Subcutaneous adipose tissue (tissue), 4 donors: Measurements from ENCODE around the gene ZNF710. TPM values are rescaled to one million over a fixed set of nuclear protein-coding genes. Genes with fewer than 3 reads are reported as not detected.

Experiments used
- CTCF ChIP-seq: fragments of 450-650 bp; IDR thresholded peaks from one replicate; pipeline ENCODE4 v1.5.1; 2016; ENCODE audit warnings: low read depth, mild to moderate bottlenecking, control low read depth, antibody characterized with exemption, moderate library complexity
- total RNA-seq, 4 donors: library from RNA; depleted of rRNA; stranded (reverse); fragments of >200 nt; gene quantifications; one replicate each; pipeline ENCODE4 v1.1.0, GENCODE V29; 2016

ZNF710 gene
- total RNA-seq, result 1 to 10 TPM; 5.4 to 8.3 (median 6.1) TPM

GRCh38 chr15:90001062-90001682 is at the start of gene ZNF710:
ZNF710 (plus strand) TSS chr15:90001324; CDS start chr15:90067138, 65,814 bp downstream.
- TF ChIP-seq CTCF, result no peak

- no peak for TF ChIP-seq CTCF
Measured at GRCh38 chr15:89954541-89954940, 46.6 kb upstream of the ZNF710 start.

GRCh38 chr15:89958107-89958805 is 42.9 kb upstream of the ZNF710 start:
- no peak for TF ChIP-seq CTCF

- TF ChIP-seq CTCF, result no peak
Measured at GRCh38 chr15:89963301-89964231, 37.6 kb upstream of the ZNF710 start.

GRCh38 chr15:89964232-89964954 is 36.7 kb upstream of the ZNF710 start:
- TF ChIP-seq CTCF, result no peak

GRCh38 chr15:89967881-89968280 is 33.2 kb upstream of the ZNF710 start:
- no peak for TF ChIP-seq CTCF
